Activated T-helper 9 cell treated with anti-CD3 and anti-CD28 coated beads, Interleukin-2, amount 50 U/mL, for 16 hours (primary cell): ENCODE measurements around the gene NIT2.
"Not testable (repeated sequence)": the region's sequence is repeated elsewhere in the genome, so short reads cannot be mapped to it uniquely, and the experiment has no call there.

Experiments used
- DNase-seq: peaks from one replicate; pipeline ENCODE4 v3.0.0-alpha.2; 2020; ENCODE audit warnings: low read depth

NIT2 gene

DNA sequence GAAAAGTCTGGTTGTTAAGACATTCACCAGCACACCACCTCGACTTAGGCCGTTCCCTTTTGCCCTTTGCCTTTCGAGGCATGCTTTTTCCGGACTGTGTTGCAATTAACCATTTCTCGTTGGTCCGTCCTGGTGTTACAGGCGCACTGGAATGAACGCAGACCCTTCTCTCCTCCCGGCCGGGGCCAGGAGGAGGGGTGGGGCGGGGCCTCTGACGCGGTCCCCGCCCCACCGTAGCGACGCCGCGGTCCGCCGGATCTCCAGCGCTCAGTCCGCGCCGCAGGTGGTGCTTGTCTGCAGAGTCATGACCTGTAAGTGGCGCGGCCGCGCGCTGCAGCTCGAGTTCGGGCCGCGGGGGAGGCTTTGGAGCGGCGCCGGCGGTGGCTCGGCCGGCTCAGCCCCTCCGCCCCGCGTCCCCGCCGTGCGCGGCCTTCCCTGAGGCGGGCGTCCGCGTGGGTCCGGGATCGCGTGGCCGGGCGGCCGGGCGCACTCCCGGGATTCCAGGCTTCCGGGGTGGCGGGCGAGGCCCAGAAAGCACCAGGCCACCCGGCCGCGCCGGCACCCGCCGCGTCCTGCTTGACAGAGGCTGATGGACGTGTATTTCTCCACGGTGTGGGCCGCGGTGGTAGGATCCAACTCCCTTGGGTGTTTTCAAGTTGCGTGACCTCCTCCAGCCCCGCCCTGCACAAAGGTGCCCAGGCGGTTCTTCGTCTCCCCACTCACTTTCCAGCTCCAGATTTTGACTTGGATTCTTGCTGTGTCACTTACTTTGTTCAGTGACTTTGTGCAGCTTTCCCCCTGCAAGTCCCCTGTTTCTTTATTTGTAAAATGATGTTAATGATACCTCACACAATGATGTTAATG, at the start of gene NIT2:
Gene NIT2 (plus strand): TSS at position 270 of the 864 bp plus-strand sequence. CDS start 35 bp downstream, at position 305.
- peak; percentile 74 for DNase-seq

DNA sequence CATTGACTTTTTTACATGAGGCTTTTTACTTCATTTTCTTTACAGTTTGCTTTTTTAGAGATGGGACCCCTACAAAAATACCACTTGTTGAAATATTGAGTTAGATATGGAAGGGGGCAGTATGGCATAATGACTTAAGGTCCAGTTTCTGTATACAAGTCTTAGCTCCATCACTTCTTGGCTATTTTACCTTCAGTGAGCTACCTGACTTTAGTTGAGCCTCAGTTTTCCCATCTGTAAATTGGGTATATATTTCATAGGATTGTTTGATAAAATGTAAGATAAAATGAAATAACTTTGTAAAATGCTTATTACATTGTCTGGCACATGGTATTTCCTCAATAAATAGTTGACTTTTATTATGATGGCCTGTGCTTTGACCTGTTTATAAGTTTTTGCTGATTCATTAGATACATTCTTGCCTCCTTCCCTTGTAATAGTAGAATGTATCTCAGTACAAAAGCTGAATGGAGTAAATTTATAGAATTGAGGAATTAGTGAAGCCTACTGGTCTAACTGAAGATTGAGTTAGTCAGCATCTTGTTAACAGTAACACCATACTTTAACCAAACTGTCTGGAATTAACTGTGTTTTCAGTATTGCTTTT, 46.2 kb upstream of the NIT2 start:
- DNase-seq: no peak

DNA sequence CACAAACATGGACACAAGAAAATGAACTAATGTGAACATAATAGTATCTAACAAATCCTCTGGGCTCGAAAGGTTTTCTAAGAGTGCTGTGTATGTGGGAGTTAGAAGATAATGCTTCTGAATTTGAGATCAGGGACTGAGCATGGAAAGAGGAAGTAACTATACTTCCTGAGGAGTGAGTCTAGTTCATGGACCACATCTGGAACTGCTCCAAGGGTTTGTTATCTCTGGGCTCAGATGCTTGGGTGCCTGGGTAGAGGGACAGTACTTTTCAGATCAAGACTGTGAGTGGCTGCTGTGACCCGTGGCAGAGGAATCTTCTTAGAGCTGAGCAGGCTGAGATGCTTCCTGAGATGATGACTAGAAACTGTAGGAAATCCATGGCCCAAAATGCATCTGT, 45.2 kb upstream of the NIT2 start:
- no peak for DNase-seq

DNA sequence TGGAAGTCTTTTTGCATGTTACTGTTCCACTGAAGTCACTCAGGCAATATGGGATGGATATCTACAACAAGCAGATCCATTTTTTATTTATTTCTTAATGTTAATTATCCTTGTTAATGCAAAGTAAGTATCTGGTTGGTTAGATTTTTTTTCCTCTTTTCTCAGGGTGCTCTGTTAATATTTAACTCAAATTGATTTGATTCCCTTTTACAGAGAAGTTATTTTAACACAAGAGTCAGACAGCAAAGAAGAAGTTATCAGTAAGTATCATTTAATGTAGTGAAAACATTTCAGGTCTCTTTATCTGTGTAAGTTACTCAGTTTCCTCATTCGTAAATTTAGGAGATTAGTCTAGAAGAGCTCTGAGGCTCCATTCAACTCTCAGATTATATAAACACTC, 39.5 kb upstream of the NIT2 start:
- DNase-seq: no peak

DNA sequence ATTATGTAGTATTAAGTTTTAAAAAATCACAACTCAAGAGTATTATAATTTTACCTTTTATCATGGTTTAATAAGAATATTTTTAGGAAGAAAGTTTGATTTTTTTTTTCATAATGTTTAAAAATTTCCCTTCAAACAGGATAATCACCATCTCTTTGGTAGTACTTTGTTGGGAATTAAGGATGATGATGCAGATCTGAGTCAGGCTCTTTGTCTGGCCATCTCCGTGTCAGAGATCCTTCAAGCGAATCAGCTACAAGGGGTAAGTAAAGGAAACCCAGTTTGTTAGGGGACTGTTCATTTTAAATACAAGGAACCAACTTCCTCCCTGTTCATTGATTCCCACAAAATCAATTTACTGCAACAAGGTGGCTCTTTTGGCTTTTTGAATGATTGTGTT, 36.8 kb upstream of the NIT2 start:
- DNase-seq: no peak

DNA sequence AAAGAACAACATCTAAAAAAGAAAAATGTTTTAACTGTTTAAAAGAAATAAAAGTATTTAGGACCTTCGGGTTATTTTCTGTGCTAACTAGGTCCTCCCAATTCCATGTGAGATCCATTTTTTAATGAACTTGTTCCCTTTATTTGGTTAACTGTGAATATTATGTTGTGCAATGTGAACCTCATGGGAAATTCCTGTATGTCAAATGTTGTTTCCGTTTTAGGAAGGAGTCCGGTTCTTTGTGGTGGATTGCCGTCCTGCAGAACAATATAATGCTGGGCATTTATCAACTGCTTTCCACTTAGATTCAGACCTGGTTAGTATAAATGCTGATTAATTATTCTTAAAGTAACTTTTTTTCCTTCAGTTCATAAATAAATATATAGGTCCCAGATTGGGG, 35.5 kb upstream of the NIT2 start:
- no peak for DNase-seq

GRCh38 chr3:100306695-100307094, 27.9 kb upstream of the NIT2 start:
- no peak for DNase-seq

GRCh38 chr3:100310355-100310965, 24.1 kb upstream of the NIT2 start:
- no peak for DNase-seq

DNA sequence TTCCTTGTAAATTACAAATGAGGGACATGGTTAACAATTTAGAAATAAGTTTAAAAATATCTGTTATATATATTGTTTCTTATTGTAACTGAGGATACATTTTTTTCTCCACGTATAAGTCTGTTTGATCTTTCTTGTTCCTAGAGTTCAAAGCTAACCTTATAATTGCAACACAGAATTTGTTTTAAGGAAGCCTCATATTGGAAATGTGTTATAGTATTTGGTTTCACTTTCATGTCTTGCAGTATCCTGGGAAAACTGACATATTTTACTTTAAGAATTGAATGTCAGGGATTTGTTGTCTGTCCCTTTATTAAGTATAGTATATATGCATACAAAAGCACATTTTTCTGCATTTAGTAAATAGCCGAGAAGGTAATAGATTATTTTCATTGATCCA, 23.5 kb upstream of the NIT2 start:
- DNase-seq: no peak

GRCh38 chr3:100316641-100317069, 17.9 kb upstream of the NIT2 start:
- no peak for DNase-seq

DNA sequence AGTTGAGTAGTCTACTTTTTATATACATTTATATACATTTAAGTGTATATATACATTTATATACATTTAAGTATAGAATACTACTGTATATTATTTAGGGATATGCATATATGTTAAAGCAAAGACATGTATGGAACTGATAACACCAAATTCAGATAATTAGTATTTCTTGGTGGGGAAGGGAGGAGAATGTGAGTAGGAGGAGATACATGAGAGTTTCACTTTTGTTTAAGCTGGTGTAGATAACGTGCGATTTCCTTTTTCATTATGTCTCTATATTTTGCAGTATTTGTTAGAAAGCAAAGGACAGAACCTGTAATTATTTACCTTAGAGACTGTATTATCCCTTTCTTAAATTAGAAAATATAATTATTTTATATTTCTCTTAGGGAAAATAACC, 16.6 kb upstream of the NIT2 start:
- DNase-seq: no peak

- DNase-seq: no peak
Measured at GRCh38 chr3:100319951-100320350, 14.6 kb upstream of the NIT2 start.

DNA sequence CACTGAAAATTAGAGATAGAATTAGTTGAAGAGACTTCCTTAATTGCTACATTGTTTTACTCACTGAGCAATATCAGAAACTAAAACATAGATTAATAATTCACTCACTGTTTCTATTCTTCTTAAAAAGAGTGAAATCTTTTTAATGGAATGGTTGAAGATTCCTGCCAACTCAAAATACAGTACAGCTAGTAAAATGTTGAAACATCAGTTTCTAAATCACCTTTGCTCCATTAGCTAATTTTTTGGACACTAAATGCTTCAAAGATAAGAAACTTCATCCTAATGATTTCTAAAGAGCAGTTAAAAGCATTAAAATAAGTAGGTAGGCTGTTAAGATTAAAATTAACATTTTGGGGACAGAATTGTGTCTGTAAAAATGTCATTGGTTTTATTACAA, 10.5 kb upstream of the NIT2 start:
- no peak for DNase-seq

DNA sequence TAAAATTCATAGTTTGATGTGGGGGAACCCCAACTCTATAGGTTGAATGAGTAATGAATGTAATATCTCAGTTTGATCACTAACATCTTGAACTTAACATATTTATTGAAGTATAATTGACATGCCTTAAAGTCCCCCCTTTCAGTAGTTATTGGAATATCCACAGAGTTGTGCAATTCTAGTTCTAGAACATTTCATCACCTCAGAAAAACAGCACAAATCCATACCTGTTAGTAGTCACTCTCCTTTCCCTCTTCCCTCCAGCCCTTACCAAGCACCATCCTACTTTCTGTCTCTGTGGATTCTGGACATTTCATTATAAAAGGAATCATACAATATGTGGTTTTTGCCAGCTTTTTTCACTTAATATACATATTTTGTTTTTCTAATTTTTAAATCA, 8.7 kb upstream of the NIT2 start:
- no peak for DNase-seq

DNA sequence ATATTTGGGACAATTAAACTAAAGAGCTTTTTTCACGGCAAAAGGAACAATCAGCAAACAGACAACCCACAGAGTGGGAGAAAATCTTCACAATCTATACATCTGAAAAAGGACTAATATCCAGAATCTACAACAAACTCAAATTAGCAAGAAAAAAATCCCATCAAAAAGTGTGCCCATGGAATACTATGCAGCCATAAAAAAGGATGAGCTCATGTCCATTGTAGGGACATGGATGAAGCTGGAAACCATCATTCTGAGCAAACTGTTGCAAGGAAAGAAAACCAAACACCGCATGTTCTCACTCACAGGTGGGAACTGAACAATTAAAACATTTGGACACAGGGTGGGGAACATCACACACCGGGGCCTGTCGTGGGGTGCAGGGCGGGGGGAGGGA, 7.2 kb upstream of the NIT2 start:
- DNase-seq: not testable (repeated sequence)

- no peak for DNase-seq
Measured at GRCh38 chr3:100329800-100330489, 4.6 kb upstream of the NIT2 start.

DNA sequence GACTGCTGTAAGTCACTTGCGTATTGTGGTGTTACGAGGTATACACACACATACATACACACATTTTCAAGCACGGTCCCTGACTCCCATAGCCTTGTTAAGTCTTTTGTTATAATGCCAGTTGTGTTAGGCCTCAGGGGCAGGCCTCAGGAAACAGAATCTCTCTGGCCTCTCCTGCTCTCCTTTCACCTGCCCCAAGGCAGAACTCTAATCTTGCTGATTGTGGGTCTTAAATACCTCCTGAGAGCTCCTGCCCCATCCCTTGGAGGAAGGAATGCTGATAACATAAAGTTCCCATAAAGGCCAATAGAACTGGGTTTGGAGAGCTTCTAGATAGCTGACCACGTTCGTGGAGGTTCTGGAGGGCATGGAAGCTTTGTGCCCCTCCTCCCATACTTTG, 3.9 kb upstream of the NIT2 start:
- DNase-seq: no peak

GRCh38 chr3:100331660-100332059, 2.9 kb upstream of the NIT2 start:
- DNase-seq: no peak

GRCh38 chr3:100333051-100333450, 1.5 kb upstream of the NIT2 start:
- DNase-seq: no peak

DNA sequence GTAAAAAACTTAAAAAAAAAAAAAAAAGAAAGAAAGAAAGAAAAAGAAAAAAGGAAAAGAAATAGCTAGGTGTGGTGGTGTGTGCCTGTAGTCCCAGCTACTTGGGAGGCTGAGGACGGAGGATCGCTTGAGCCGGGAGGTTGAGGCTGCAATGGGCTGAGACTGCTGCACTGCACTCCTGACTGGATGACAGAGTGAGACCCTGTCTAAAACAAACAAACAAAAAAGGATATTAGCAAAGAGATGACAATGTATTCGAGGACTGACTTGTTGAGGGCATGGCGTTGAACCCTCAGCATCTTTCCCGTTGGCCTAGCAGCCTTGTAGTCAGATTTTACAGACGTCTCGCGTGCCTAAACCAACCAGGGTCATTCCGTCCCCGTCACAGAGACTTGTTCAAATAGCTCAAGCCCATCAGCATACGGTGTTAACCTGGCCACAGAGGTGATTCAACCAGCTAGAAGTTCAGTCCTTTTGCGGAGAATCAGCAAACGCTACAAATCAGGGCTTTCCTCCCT, 528 bp upstream of the NIT2 start:
- DNase-seq: no peak

DNA sequence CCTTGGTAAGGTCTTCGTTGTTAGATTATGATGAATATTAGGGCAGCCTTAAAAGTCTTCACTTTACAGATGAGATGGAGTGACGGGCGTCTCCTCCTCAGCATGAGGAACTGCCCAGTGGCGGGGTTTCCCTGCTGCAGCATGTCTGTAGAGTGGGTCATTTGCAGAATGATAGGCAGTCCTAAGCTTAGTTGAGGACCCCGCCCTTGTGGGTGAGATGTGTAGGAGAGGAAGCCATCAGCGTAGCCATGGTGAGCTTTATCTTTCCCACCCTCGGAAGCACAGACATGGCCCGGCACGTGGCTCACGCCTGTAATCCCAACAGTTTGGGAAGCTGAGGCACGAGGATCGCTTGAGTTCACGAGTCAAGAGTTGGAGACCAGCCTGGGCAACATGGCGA, 877 bp downstream of the NIT2 start:
- no peak for DNase-seq

GRCh38 chr3:100336229-100336628, 1.7 kb downstream of the NIT2 start:
- DNase-seq: not testable (repeated sequence)
